Measurements from ENCODE around the gene CDK7. TPM values are rescaled to one million over a fixed set of nuclear protein-coding genes. Genes with fewer than 3 reads are reported as not detected.

Gene CDK7
- total RNA-seq, 1 experiment from 2014 or later = 53.4 TPM

DNA sequence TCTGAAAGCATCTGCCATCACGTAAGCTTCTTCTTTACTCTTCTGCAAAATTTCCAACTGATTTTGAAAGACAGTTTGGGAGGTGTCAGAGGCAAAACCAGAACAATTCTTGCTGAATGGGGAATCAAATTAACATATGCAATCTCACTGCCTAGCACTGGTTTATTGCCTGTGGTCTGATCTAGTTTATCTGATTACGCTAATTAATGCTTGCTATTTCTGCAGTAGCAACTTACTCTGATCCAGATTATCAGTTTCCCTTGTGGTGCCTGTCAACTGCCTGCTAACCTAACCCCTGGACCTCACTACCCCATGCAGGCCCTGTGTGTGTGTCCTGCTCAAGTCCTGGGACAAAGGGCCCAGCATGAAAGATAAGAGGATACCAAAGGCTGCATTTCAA is 57.6 kb downstream of the CDK7 start:
- no peak overlapping the region for H4K91ac ChIP-seq (ENCODE audit: insufficient read length, low read depth, low read length)
- H3K14ac ChIP-seq (ENCODE audit: insufficient read depth, low read length) = no peak overlapping the region
- Mint-ChIP-seq H3K27ac (peak overlapping the region in 1 of 3 experiments; percentile 16; a peak in 1 of 7 replicates), H3K9me3 (no peaks in the 10 kb centered on the region), H3K36me3 (ENCODE audit: insufficient read depth in 1 of 3, low read depth in 3 of 3) (no peaks in the 10 kb centered on the region), H3K27me3 (ENCODE audit: low read depth) (no peaks in the 10 kb centered on the region), H3K4me3 (no peak overlapping the region), H3K4me1 (peaks cover 17 to 29% of the 10 kb centered on the region in 2 experiments)
- H2BK15ac ChIP-seq (ENCODE audit: low read depth, low read length) = no peak overlapping the region
- H3K79me2 ChIP-seq (ENCODE audit: insufficient read depth, low read length) = no peaks in the 10 kb centered on the region
- no peak overlapping the region for H2BK120ac ChIP-seq (ENCODE audit: low read depth, low read length, poor library complexity, severe bottlenecking)
- H4K20me1 ChIP-seq (ENCODE audit: control insufficient read depth, insufficient read depth, insufficient read length) = no peaks in the 10 kb centered on the region
- DNase-seq = no peak
- H3K18ac ChIP-seq (ENCODE audit: insufficient read length, low read depth, low read length) = no peak overlapping the region
- H3K4me2 ChIP-seq (ENCODE audit: insufficient read depth, insufficient read length, low read length) = no peak overlapping the region
- no peak overlapping the region for H3K4ac ChIP-seq (ENCODE audit: low read depth, low read length)
- no peak overlapping the region for H3T11ph ChIP-seq (ENCODE audit: low read length)
- no peak overlapping the region for H4K5ac ChIP-seq (ENCODE audit: insufficient read length, low read depth, low read length)
- H3K27ac ChIP-seq (ENCODE audit: insufficient read length, low read depth, low read length) = no peak overlapping the region
- no peak overlapping the region for H2BK5ac ChIP-seq (ENCODE audit: insufficient read length, low read length)
- H2AFZ ChIP-seq (ENCODE audit: low read length) = no peak overlapping the region
- H3K79me1 ChIP-seq (ENCODE audit: insufficient read depth, low read depth, low read length, poor library complexity, severe bottlenecking) = no peaks in the 10 kb centered on the region
- TF ChIP-seq, protein P1, sequence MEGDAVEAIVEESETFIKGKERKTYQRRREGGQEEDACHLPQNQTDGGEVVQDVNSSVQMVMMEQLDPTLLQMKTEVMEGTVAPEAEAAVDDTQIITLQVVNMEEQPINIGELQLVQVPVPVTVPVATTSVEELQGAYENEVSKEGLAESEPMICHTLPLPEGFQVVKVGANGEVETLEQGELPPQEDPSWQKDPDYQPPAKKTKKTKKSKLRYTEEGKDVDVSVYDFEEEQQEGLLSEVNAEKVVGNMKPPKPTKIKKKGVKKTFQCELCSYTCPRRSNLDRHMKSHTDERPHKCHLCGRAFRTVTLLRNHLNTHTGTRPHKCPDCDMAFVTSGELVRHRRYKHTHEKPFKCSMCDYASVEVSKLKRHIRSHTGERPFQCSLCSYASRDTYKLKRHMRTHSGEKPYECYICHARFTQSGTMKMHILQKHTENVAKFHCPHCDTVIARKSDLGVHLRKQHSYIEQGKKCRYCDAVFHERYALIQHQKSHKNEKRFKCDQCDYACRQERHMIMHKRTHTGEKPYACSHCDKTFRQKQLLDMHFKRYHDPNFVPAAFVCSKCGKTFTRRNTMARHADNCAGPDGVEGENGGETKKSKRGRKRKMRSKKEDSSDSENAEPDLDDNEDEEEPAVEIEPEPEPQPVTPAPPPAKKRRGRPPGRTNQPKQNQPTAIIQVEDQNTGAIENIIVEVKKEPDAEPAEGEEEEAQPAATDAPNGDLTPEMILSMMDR (conservative IDR thresholded peaks at IDR 0.05) = no peak
- H3K23me2 ChIP-seq (ENCODE audit: insufficient read length, low read depth, low read length, poor library complexity, severe bottlenecking) = no peaks in the 10 kb centered on the region
- H4K8ac ChIP-seq (replicated peaks; ENCODE audit: insufficient read length, low read depth, low read length) = no peak overlapping the region
- no peak overlapping the region for H2AK5ac ChIP-seq (ENCODE audit: insufficient read length, low read length)
- no peak overlapping the region for H2BK12ac ChIP-seq (ENCODE audit: insufficient read length, low read depth, low read length)
- no peaks in the 10 kb centered on the region for H3K4me1 ChIP-seq (ENCODE audit: insufficient read depth, low read length)
- no peak overlapping the region for H3K9ac ChIP-seq (ENCODE audit: extremely low read depth, insufficient read length, low read length)
- no peak overlapping the region for H2BK20ac ChIP-seq (ENCODE audit: low read depth, low read length, poor library complexity, severe bottlenecking)
- H3K27me3 ChIP-seq (ENCODE audit: insufficient read depth, low read length) = no peaks in the 10 kb centered on the region
- H3K56ac ChIP-seq (ENCODE audit: insufficient read length, low read depth, low read length) = no peak overlapping the region
- no CpG with 5 or more reads among the region's 2 CpGs for WGBS (ENCODE audit: extremely low coverage, insufficient read length, low lambda C conversion rate)
- H3K23ac ChIP-seq (ENCODE audit: insufficient read length, low read depth, low read length) = no peak overlapping the region
- H3K9me3 ChIP-seq (ENCODE audit: control insufficient read depth, low read depth, low read length) = no peaks in the 10 kb centered on the region
